SH-SY5Y (cell line): ENCODE results near the gene MAD2L1BP.

Source experiments
- GATA2 ChIP-seq: IDR thresholded peaks from 2 replicates; pipeline ENCODE4 v1.6.1; 2011; ENCODE audit warnings: mild to moderate bottlenecking, low read depth, low read length
- GATA3 ChIP-seq: IDR thresholded peaks from 2 replicates; pipeline ENCODE4 v1.6.1; 2011; ENCODE audit warnings: low read depth, mild to moderate bottlenecking, low read length, moderate library complexity

- TF ChIP-seq GATA2 (no peak), GATA3 (no peak)
These were observed 53.8 kb downstream of the MAD2L1BP start for GRCh38 chr6:43689421-43689820.
